Panc1 (cell line): Measurements from ENCODE around the gene PHF21A.

Experiments
- POLR2AphosphoS5 ChIP-seq: IDR thresholded peaks from 2 replicates; pipeline ENCODE4 v1.6.1; 2012; ENCODE audit warnings: mild to moderate bottlenecking, low read depth, low read length, moderate library complexity
- SIN3A ChIP-seq: IDR thresholded peaks from 2 replicates; pipeline ENCODE4 v1.6.1; 2012; ENCODE audit warnings: low read depth, mild to moderate bottlenecking, low read length, moderate library complexity, borderline replicate concordance; ENCODE audit not compliant: insufficient read depth
- TCF7L2 ChIP-seq: IDR thresholded peaks from 2 replicates; pipeline ENCODE4 v1.6.1; 2011; ENCODE audit warnings: mild to moderate bottlenecking, low read depth, low read length, inconsistent platforms
- TF ChIP-seq, protein P1 (sequence below): fragments of 450-650 bp; IDR thresholded peaks from 2 replicates; pipeline ENCODE4 v1.5.1; 2017; ENCODE audit warnings: mild to moderate bottlenecking
- TF ChIP-seq, protein P2 (sequence below), 2 experiments: IDR thresholded peaks; 2 replicates each; pipeline ENCODE4 v1.6.1; 2011 to 2012; ENCODE audit warnings: low read depth in 2 of 2, control low read depth in 1 of 2, low read length in 1 of 2, mild to moderate bottlenecking in 1 of 2, moderate library complexity in 1 of 2; ENCODE audit not compliant: insufficient read depth in 1 of 2

DNA sequence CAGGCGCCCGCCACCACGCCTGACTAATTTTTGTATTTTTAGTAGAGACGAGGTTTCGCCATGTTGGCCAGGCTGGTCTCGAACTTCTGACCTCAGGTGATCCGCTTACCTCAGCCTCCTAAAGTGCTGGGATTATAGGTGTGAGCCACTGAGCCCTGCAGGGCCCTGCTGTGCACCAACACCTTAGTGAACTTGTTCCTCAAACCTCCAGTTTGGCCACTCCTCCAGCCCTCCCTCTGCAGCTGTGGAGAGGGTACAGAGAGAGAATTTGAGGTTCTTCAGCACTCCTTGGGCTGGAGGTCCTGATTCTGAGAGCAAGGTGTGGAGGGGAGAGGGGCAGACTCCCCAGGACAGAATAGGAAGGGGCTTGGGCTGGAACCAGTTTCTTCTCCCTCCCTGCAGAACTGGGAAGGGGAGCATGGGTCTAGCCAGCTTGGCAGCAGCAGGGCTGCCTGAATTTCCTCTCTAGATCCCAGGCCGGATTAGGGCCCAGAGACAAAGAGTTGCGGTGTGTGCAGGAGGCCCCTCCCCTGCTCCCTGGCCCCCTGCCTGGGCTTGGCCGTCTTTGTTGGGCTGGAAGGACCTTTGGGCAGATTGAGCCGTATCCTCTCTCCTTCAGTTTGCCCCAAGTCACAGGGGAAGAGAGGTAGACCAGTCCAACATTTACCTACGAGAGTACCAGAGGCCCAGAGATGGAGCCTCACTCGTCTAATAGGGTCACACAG is 201.3 kb downstream of the PHF21A start:
- TF ChIP-seq, protein P1, sequence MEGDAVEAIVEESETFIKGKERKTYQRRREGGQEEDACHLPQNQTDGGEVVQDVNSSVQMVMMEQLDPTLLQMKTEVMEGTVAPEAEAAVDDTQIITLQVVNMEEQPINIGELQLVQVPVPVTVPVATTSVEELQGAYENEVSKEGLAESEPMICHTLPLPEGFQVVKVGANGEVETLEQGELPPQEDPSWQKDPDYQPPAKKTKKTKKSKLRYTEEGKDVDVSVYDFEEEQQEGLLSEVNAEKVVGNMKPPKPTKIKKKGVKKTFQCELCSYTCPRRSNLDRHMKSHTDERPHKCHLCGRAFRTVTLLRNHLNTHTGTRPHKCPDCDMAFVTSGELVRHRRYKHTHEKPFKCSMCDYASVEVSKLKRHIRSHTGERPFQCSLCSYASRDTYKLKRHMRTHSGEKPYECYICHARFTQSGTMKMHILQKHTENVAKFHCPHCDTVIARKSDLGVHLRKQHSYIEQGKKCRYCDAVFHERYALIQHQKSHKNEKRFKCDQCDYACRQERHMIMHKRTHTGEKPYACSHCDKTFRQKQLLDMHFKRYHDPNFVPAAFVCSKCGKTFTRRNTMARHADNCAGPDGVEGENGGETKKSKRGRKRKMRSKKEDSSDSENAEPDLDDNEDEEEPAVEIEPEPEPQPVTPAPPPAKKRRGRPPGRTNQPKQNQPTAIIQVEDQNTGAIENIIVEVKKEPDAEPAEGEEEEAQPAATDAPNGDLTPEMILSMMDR, result no peak
- TF ChIP-seq POLR2AphosphoS5, result no peak
- TF ChIP-seq SIN3A, result no peak
- TF ChIP-seq, protein P2, sequence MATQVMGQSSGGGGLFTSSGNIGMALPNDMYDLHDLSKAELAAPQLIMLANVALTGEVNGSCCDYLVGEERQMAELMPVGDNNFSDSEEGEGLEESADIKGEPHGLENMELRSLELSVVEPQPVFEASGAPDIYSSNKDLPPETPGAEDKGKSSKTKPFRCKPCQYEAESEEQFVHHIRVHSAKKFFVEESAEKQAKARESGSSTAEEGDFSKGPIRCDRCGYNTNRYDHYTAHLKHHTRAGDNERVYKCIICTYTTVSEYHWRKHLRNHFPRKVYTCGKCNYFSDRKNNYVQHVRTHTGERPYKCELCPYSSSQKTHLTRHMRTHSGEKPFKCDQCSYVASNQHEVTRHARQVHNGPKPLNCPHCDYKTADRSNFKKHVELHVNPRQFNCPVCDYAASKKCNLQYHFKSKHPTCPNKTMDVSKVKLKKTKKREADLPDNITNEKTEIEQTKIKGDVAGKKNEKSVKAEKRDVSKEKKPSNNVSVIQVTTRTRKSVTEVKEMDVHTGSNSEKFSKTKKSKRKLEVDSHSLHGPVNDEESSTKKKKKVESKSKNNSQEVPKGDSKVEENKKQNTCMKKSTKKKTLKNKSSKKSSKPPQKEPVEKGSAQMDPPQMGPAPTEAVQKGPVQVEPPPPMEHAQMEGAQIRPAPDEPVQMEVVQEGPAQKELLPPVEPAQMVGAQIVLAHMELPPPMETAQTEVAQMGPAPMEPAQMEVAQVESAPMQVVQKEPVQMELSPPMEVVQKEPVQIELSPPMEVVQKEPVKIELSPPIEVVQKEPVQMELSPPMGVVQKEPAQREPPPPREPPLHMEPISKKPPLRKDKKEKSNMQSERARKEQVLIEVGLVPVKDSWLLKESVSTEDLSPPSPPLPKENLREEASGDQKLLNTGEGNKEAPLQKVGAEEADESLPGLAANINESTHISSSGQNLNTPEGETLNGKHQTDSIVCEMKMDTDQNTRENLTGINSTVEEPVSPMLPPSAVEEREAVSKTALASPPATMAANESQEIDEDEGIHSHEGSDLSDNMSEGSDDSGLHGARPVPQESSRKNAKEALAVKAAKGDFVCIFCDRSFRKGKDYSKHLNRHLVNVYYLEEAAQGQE (IDR thresholded peaks at IDR 0.05; ENCODE audit: insufficient read depth in 1 of 2, low read depth in 2 of 2, low read length in 1 of 2), result no peak
- TF ChIP-seq TCF7L2, result no peak
